SU-DHL-6 (cell line): ENCODE data around the gene EFHD1.

Experiments
- EZH2phosphoT487 ChIP-seq: fragments of 200-600 bp; sonication (generic), shearing (Covaris generic); conservative IDR thresholded peaks from 2 replicates; pipeline ENCODE4 v1.6.1; 2018; ENCODE audit warnings: mild to moderate bottlenecking, antibody characterized with exemption, low read length, moderate library complexity, mixed read lengths
- TF ChIP-seq, protein P1 (sequence below): fragments of 200-600 bp; sonication (generic); IDR thresholded peaks from one replicate; pipeline ENCODE4 v1.5.1; 2017; ENCODE audit warnings: antibody characterized with exemption, mild to moderate bottlenecking, low read length, moderate library complexity; ENCODE audit not compliant: insufficient read depth, poor library complexity, severe bottlenecking

- TF ChIP-seq, protein P1, sequence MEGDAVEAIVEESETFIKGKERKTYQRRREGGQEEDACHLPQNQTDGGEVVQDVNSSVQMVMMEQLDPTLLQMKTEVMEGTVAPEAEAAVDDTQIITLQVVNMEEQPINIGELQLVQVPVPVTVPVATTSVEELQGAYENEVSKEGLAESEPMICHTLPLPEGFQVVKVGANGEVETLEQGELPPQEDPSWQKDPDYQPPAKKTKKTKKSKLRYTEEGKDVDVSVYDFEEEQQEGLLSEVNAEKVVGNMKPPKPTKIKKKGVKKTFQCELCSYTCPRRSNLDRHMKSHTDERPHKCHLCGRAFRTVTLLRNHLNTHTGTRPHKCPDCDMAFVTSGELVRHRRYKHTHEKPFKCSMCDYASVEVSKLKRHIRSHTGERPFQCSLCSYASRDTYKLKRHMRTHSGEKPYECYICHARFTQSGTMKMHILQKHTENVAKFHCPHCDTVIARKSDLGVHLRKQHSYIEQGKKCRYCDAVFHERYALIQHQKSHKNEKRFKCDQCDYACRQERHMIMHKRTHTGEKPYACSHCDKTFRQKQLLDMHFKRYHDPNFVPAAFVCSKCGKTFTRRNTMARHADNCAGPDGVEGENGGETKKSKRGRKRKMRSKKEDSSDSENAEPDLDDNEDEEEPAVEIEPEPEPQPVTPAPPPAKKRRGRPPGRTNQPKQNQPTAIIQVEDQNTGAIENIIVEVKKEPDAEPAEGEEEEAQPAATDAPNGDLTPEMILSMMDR, result no peak
- TF ChIP-seq EZH2phosphoT487, result no peak
Measured at GRCh38 chr2:232586943-232587505, 46.4 kb upstream of the EFHD1 start.
